Fibroblast of pulmonary artery (primary cell): ENCODE data around the gene NCOA6.

ENCODE experiments used
- DNase-seq: peaks from one replicate; pipeline ENCODE4 v3.0.0-alpha.2; 2010; ENCODE audit warnings: low read depth
- H3K4me3 ChIP-seq: replicated peaks from 2 replicates; pipeline ENCODE4 v1.5.1; 2011; ENCODE audit warnings: low read depth, mild to moderate bottlenecking, control low read depth, low read length, moderate library complexity
- TF ChIP-seq, protein P1 (sequence below): IDR thresholded peaks from 2 replicates; pipeline ENCODE4 v1.5.1; 2011; ENCODE audit warnings: mild to moderate bottlenecking, control low read depth, low read length, inconsistent platforms; ENCODE audit errors: missing control alignments

Gene NCOA6

DNA sequence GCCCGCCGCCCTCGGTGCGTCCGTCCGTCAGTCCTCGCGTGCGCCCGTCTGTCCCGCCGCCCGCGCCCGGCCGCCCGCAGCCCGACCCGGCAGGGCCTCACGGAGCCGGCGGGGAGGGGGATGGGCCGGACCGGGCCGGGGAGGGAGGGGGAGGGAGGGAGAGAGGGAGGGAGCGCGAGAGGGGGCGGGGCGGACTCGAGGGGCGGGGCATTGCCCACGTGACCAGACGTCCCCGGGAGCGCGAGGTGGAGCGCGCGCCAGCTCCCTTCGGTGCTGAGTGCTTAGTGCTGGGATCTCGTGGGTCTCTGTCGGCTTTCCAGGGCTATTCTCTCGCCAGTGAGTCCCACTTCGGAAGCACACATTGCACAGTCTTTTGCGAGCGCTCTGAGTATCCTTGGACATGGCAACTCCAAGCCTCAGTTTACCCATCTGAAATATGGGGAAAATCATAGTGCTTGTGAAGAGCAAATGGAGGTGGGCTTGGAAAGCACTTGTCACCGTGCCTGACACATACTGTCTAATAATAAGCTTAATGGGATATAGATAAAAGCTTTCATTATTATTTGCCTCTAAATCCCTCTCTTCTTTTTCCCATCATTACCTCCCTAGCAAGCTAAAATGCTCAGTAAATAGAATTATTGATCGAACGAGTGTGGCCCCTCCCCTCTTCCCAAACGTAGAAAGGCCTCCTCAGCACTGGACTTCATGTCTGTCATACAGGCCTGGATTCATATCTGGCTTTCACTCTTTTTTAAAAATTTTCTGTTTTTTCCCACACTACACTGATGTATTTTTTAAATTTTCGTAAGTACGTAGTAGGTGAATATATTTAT is at the start of gene NCOA6:
Gene NCOA6 (minus strand): TSS at position 122 of the 833 bp plus-strand sequence. CDS start 43,296 bp downstream, outside the sequence.
- peak; percentile 86 for DNase-seq
- H3K4me3 ChIP-seq, result peak within 1 kb of the TSS; percentile 96
- TF ChIP-seq, protein P1, sequence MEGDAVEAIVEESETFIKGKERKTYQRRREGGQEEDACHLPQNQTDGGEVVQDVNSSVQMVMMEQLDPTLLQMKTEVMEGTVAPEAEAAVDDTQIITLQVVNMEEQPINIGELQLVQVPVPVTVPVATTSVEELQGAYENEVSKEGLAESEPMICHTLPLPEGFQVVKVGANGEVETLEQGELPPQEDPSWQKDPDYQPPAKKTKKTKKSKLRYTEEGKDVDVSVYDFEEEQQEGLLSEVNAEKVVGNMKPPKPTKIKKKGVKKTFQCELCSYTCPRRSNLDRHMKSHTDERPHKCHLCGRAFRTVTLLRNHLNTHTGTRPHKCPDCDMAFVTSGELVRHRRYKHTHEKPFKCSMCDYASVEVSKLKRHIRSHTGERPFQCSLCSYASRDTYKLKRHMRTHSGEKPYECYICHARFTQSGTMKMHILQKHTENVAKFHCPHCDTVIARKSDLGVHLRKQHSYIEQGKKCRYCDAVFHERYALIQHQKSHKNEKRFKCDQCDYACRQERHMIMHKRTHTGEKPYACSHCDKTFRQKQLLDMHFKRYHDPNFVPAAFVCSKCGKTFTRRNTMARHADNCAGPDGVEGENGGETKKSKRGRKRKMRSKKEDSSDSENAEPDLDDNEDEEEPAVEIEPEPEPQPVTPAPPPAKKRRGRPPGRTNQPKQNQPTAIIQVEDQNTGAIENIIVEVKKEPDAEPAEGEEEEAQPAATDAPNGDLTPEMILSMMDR, result no peak

DNA sequence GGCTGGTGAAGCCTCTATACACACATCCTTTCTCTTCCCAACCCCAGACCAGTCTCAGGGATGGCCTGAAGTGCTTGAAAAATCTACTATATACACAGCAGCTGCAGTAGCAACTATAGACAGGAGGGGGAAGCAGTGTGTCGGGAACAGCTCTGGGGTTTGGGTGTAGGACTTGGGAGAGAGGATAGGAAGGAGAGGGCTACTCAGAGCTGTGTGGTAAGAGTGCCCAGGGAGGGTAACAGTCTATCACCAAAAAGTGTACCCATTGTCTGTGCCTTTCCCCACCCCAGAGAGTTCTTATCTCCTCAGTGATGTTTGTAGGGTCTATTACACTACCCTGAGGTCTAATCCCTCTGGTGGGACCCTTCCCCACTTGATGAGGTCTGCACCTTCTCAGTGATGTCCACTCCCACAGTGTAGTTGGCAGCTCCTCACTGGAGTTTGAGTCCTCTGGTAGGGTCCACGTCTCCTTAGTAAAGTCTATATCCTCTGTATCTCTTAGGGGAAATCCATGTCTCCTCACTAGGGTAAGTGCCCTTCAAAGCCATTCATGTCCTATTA is 48.7 kb upstream of the NCOA6 start:
- H3K4me3 ChIP-seq, result no peak overlapping the region
- peak; percentile 94 for DNase-seq
- TF ChIP-seq, protein P1, result peak; percentile 100

GRCh38 chr20:34873583-34874093 is 48.2 kb upstream of the NCOA6 start:
- no peak for DNase-seq
- H3K4me3 ChIP-seq, result no peak overlapping the region
- TF ChIP-seq, protein P1, result no peak

DNA sequence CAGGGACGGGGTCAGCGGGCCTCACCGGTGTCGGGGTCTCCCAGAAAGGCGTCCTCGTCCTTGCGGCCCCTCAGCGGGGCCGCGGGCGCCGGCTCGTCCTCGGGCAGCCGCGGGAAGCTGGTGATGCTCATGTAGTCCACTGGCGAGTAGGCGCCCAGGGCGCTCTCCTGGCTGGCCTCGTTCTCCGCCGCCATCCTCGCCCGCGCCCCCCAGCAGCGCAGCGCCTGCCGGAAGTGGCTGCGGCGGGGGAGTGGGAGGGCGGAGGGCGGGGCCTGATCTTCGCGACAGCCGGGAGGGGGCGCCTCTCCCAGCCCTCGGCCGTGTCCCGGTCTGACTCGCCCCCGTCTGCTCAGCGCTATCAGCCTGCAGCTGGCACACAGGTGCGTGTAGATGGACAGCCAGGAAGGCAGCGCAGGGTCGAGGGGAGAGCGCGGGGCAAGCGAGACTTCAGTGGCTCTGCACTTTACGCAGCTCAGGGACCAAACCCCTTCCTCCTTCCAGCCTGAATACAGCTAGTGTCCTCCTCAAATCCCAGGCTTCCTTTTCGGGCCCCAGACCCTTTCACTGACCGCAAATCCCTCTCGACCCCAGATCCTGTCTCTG is 47.3 kb upstream of the NCOA6 start, which contains the start of gene GGT7:
Gene GGT7 (minus strand): TSS at position 235 of the 603 bp plus-strand sequence. CDS start 41 bp downstream, at position 194.
- peak within 1 kb of the TSS; percentile 66 for H3K4me3 ChIP-seq
- TF ChIP-seq, protein P1, result peak; percentile 42
- DNase-seq, result peak; percentile 57

DNA sequence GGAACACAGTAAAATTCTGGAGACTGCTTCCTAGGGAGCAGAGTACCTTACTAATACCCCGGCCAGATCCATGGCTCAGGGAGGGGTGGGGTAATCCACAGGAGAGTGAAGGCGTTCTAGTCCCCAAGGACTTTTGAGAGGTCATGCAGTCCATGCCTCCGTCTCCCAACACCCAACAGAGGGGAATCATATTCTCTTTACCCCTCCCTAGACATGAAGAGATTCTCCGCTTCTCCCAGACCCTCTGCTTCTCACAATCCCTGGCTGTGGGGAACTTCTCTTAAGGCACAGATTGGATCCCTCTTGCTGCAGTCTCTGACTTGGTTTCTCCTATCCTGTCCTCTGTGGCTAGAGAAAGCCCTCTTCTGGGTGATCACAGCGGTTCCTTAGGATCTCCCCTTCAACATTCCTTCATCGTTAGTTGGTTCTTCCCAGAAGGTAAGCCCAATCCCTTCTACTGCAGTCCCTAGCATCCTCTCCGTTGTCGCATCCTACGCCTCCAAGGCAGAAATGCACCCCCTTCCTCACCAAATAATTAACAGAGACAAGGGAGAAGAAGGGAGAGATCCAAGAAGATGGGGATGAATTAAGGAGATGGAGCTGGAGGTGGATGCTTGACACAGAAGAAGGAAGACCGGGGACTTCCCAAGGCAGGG is 46.6 kb upstream of the NCOA6 start:
- H3K4me3 ChIP-seq, result peak overlapping the region; percentile 66
- TF ChIP-seq, protein P1, result no peak
- DNase-seq, result no peak

- H3K4me3 ChIP-seq, result no peak overlapping the region
- TF ChIP-seq, protein P1, result no peak
- no peak for DNase-seq
Measured at GRCh38 chr20:34871320-34871926, 46.0 kb upstream of the NCOA6 start.
